GM20431 (cell line): ENCODE results near the gene THSD4.

Experiments
- in situ Hi-C: fragments of 300-500 bp; cut with MseI, MboI; formaldehyde crosslinking; loops from one replicate; pipeline ENCODE4 v1.15.0; 2020; ENCODE audit warnings: low sequenced_read_pairs; ENCODE audit not compliant: unreplicated experiment

The THSD4 gene

DNA sequence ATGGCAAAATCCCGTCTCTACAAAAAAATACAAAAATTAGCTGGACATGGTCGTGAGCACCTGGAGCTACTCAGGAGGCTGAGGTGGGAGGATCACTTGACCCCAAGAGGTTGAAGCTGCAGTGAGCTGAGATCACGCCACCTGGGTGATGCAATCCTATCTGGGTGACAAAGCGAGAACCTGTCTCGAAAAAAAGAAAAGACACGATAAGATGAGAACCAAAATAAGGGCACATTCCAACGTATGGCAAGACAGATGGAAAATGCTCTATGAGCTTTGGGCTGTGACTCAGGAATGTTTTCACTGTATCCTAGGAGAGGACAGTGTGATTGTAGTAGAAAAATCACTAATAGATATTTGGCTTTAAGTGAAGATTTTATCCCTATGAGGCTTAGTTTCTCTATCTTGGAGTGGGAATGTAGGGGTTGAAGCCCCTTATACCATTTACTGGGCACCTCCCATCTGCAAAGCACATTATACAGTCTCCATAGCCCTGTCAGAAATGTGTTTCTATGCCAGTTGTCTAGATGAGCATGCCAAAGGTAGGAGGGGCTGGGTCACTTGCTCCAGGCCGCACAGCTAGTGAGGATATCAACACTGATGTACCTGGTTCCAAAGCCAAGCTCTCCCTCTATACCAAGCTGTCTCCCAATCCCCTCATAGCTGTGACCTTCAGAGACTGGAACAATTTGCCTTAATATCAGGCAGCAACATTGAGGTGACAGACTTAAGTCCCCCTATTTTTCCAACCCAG is 641.5 kb downstream of the THSD4 start:
- in situ Hi-C loops = no loop called here

DNA sequence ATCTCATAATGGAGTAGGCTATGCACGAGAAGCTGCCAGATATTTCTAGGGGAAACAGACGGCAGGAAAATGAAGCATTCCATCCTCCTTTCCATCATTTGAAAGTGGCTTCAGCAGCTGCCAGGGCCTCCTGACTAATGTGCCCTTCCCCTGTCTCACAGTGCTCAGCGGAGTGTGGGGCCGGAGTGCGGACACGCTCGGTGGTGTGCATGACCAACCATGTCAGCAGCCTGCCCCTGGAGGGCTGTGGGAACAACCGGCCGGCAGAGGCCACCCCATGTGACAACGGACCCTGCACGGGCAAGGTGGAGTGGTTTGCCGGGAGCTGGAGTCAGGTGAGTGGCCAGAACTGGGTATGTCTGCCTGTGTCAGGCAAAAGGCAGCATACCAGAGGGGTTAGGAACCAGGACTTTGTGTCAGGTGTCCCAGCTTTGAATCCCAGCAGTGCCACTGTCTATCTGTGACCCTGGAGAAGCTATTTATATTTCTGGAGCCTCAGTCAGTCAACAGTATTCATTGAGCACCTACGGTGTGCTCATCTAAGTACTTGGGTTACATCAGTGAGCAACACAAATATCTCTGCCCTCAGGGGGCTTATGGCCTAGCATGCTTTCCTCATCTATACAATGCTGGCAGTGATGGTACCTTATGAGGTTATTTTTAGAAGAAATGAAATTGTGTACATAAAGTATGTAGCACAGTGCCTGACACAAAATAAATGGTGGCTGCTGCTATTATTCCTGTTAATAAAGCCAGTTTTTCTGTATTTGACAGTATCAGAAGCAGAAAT is 642.7 kb downstream of the THSD4 start:
- in situ Hi-C loops = no loop called here

DNA sequence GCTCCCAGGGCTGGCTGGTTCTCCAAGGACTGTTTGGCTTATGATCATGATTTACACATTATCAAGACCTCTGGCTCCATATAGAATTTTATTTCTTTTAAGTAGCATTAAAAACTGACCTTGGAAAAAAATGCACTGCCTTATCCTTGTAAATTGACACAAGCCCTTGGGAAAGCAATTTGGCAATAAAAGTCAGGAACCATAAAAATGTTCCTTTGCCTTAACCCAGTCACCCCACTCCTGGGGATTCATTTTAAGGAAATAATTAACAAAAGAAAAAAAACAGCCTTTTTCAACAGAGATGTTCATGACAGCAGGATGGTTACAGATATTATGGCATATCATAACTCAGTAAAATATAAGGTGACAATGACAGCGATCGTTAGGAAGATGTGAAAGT is 643.4 kb downstream of the THSD4 start:
- in situ Hi-C loops = no loop called here

DNA sequence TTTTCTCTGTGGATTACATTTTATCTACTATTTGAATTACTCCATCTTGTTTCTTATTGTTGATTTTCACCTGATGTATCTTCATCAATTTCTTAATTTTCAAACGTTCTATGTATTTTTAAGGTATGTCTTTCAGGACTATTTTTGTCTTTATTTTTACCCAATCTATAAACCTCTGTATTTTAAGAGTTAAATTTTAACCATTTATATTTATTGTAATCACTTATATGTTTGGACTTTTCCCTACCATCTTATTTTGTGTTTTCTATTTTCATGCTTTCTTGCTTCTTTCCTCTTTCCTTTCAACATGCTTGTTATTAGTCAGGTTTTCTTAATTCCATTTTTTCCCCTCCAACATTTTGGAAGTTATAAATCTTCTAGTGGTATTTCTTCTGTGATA is 645.6 kb downstream of the THSD4 start:
- in situ Hi-C loops = no loop called here

DNA sequence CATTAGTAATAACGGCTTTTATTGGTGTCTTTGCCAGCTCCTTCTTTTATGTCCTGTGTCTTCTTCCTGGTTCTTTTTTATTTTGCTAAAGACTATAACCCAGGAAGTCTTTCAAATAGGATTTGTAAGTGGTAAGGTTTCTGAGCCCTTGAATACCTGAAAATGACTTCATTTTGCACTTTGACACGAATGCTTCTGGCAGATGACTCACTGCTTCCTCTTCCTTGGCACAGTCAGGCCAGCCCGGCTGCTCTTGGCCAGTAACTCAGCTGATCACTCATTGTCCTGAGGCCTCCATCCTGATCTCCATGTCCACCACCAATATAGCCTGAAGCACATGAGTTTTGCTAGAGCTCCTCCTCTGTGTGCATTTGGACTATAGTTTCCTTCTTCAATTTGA is 646.4 kb downstream of the THSD4 start:
- in situ Hi-C loops = no loop called here

DNA sequence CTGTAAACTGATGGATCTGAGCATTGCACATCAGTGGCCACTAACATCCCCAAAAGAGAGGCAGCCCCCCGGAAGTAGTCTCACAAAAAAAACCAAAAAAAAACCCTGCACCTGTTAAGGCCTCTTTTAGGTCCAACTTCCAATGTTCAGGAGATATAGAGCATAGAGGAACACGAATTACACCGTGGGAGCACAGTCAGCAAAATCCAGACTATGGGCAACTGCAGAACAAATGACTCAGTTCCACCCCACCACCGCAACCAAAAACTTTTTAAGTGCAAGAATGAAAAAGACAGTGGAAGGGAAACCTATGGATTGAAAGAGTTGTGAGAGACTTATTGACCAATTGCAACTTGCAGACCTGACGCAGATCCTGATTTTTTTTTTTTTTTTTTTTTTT is 652.9 kb downstream of the THSD4 start:
- in situ Hi-C loops = no loop called here

DNA sequence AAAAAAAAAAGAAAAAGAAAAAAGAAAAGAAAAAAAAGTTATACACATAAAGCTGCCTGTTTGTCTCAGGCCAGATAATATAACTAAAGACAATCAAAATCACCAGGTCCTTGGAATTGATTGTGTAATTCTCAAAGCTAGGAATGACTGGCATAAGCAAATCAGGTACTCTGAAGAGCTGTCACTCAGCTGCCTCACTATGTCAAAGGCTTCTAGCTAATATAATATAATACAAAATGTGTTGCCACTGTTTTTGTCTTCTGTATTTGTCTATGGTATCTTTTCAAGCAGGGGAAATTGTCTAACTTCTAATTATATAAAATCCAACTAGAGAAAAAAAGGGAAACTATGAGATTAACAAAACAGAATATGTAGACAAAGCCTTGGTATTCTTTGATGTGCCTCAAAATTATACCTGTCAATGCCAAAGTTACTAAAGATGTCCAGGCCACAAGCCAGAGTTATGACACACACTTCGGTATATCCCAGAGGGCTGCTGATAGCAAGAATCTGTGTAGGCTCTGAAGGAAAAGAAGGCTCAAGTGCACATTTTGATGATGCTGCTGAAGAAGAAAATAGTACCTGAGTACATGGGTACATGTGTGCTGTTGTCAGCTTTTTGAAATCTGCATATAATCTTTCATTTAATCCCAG is 658.1 kb downstream of the THSD4 start:
- in situ Hi-C loops = no loop called here

DNA sequence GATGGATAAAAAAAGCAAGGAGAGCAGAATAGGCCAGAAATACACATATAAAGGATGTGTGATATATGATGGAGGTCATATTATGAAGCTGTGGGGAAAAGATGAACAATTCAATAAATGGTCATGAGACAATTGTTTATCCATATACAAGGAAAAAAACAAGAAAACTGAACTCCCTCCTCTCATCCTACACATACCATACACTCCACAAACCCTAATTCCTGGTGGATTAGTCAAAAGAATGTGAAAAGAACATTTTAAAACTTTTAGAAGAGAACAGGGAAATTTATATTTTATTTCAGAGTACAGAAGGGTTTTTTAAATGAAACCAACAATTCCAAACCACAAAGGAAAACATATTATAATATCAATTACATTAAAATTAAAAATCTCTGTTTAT is 660.6 kb downstream of the THSD4 start:
- in situ Hi-C loops = no loop called here

DNA sequence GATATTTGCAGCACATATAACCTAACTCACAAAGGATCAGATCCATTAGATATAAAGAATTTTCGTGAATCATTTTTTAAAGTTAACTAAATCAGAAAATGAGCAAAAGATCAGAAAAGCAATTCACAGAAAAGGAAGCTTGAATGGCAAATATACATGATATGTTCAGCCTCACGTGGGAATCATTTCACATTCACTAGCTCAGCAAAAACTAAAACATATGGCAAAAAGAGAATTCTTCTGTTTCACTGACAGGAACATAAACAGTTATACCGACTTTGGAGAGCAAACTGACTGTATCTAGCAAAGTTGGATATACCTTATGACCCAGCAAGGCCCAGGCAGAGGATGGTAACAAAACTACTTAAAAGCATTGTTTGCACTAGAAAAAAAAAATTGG is 661.0 kb downstream of the THSD4 start:
- in situ Hi-C loops = no loop called here

DNA sequence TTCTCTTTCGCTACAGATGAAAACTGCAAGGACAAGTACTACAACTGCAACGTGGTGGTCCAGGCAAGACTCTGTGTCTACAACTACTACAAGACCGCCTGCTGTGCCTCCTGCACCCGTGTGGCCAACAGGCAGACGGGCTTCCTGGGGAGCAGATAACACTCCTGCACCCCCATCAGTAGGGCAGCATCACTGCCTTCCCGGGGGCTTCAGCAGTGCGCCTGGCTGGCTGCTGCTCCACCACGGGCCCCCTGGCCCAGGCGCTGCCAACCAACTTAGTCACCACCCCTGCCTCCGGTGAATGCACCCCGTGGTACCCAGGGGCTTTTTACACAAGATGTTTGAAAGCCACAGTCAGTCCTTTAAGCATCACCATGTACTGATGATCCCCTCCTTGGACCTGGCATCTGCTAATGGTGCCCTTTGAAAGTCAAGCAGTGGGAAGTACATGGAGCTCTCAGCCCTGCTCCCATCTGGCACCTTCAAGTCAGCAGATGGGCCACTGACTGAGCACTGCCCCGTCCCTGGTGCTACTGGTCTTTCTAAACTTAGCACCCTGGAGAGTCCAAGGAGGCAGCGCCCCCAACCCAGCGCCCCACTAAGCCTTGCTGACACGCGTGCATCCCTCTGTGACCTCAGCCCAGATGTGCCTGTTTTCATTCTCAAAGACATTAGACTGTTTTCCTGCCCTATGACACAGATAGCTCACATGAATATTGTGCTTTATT is 662.1 kb downstream of the THSD4 start:
- in situ Hi-C loops = no loop called here

DNA sequence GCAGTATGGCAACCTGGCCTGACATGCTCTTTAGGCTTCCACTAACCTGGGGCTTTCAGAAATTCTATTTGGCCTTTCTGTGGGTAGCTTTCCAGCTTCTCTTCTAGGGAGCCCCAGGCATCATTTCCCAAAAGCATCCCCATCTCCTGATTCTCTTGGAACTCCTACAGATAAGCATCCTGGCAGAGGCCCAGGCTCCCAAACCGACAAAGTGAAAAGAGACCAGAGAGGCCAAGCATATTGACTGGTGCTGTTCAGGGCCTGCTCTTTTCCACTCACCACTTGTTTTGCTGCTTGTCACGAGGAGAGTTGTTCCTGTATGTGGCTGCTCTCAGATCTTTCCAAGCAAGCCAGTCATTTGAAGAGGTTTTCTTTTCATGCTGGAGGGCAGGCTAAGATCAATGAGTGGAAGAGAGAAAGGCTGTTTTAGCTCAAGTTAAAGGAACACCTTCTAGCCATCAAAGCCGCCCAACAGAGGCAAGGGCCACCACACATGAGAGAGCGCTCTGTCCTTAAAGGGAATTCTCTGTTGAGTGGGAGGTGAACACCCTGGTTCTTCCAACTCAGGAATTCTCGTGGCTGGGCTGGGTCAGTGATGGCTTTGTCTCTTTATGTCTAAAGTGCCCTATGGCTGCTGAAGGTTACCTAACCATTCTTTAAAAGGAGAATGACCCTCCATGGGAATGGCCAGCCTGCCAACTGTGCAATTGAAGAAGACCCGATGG is 664.0 kb downstream of the THSD4 start:
- in situ Hi-C loops = no loop called here

DNA sequence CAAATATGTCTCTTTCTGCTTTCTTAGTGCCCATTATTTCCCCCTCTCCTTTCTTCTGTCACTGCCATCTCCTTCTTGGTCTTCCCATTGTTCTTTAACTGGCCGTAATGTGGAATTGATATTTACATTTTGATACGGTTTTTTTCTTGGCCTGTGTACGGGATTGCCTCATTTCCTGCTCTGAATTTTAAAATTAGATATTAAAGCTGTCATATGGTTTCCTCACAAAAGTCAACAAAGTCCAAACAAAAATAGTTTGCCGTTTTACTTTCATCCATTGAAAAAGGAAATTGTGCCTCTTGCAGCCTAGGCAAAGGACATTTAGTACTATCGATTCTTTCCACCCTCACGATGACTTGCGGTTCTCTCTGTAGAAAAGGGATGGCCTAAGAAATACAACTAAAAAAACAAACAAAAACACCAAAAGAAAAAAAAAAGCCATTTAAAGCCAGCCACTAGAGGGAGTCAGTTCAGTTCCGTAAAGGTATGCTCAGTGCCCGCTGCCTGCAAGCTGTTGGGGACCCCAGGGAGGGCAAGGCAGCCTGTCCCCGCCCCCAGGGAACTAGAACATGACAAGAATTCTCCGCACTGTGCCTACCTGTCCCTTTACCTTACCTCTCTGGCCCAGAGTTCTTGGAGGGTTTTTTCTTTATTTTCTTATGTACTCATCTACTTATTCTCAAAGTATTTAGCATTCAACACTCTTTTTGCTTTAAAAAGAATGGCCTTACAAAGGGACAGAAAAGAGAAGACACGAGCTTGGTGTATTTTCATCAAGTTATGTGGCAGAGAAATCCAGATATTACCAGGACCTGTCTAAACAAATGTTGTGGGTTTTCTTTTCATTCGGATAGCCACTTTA is 665.1 kb downstream of the THSD4 start:
- in situ Hi-C loops = loop anchor here (10.0 kb wide), 1 partner anchor 374 kb away; no protein-coding TSS in a partner anchor

DNA sequence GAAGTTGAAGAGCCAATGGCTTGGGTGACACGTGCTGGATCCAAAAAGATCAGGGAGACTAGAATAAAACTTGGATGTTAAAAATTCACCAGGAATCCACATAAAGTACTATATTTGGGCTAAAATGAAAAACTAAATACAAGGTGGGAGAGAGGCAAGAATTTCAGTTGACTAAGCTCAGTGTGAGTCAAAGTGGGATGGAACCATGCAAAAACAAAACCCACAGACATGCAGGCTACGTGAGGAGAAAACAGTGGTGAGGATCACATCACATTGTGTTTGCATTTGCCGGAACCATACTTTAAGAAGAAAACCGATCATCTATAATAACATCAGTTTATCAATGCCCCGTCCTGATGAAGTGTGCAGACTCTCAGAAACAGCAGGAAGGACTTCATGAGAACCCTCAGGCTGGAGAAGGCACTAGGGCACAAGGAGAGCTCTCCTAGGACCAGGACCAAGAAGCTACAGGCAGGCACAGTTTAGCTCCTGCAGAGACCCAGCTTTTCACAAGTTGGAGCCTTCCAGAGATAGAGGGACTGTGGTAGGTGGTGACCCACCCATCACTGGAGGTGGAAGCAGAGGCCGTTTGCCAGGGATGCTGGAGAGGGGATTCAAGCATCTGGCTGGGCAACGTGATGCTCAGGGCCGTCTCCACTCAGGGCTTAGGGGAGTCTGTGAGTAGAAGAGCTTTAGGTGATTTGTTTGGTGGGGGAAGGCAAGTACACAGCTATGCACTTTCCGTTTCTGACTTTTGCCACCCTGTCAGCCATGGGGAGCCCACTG is 666.1 kb downstream of the THSD4 start:
- in situ Hi-C loops = loop anchor here (10.0 kb wide), 1 partner anchor 373 kb away; no protein-coding TSS in a partner anchor

DNA sequence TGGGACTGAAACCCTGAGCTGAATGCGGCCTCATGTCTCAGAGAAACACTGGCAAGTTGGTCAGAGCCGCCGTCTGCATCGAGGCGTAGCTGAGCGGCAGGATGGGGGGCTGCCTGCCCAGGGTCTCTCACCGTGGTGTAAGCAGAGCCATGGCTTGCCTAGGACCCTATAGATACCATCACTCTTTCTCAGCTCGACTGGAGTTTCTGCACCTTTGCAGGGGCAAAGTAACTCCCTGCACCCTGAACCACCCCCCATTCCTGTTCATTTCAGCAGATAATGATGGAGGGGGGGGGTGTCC is 666.6 kb downstream of the THSD4 start:
- in situ Hi-C loops = loop anchor here (10.0 kb wide), 1 partner anchor 373 kb away; no protein-coding TSS in a partner anchor

DNA sequence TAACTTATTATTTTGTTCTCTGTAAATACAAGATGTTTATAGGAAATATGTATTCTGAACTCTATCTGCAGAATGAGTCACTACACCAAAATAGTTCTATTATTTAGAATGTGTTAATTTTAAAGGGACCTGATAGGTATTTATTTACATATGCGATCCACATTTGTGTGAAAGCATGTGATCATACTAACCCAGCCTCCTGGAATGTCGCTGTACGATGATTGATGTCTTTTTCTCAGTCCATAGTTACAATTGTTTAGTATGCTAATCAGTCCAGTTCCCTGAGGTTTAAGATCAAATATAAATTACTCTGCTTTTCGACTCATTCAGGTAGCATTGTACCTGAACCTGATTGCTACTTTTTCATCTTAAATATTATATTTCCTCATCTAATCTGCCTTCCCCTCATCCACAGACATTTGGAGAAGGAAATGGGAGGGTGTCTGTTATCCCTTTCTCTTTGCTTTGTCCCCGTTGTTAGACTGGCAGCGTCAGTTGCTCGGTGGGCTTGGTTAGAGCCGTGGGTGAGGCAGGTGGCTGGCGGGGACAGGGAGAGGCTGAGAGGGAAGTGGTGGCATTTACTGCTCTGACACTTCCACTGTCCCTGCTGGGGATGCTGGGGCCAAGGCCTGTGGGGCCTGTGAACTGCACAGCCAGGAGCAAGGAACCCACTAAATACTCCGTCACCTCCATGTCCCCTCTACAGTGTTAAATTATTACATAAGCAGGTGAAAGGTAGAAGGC is 667.3 kb downstream of the THSD4 start:
- in situ Hi-C loops = loop anchor here (10.0 kb wide), 1 partner anchor 372 kb away; no protein-coding TSS in a partner anchor

DNA sequence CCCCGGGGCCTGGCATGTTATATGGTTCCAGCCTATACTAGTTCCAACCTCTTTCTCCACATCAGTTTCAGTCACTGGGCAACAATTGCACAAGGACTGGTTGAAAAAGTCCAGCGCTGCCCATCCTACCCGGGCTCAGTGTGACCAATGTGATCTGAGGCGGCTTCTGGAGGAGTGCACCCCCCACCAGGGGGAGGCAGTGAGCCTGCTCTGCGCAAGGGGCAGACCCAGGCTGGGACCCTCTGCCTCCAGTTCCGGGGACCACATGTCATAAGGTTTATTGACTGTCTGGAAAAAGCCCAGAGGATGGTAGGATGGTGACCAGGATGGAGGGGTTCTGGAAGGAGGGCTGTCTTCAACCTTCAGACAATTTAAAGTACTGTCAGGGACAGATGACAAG is 669.4 kb downstream of the THSD4 start:
- in situ Hi-C loops = loop anchor here (10.0 kb wide), 1 partner anchor 370 kb away; no protein-coding TSS in a partner anchor

DNA sequence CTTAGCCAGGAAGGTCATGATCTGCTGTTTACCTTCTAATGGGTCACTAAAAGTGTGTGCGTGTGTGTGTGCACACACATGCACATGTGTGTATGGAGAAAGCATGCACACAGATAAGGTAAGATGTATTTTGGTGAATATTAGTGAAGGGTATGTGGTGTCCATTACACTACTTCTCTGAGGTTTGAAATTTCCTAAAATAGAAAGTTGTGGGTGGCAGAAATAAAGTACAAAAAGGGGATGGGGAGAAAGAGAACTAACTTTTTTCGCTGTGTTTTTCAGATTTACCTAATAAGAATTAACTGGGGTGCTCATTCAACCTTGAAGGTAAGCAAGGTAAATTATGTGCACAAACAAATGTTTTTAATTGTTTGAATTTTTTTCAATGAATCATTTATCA is 670.7 kb downstream of the THSD4 start:
- in situ Hi-C loops = loop anchor here (10.0 kb wide), 1 partner anchor 369 kb away; no protein-coding TSS in a partner anchor
